IMR-90 (cell line): ENCODE measurements around the gene SEL1L. TPM values are rescaled to one million over a fixed set of nuclear protein-coding genes. Genes with fewer than 3 reads are reported as not detected.

ENCODE experiments used
- ATAC-seq: fragments of 200-7000 bp; cut with Tn5 transposase; 2 replicates; pipeline ENCODE4 v1.9.1; 2020; ENCODE audit warnings: low read depth, mild to moderate bottlenecking, moderate library complexity
- BruUV-seq: library from RNA; stranded (reverse); fragments of 400-500 nt; replicated peaks from 2 replicates; lab custom pipeline; 2021; lab: Mats Ljungman, UMichigan
- CTCF ChIA-PET: fragments of 300-600 bp; formaldehyde crosslinking; extraction: SDS; loops from one replicate; lab custom pipeline; 2021; ENCODE audit warnings: antibody characterized with exemption; lab: Yijun Ruan, JAX
- POLR2A ChIA-PET: fragments of 300-600 bp; sonication (Branson Sonifier 250); formaldehyde crosslinking; loops from one replicate; lab custom pipeline; 2022; ENCODE audit warnings: antibody characterized with exemption; ENCODE audit not compliant: unreplicated experiment; lab: Charles Lee
- DNase-seq: peaks from one replicate; pipeline ENCODE4 v3.0.0; 2013
- H2AFZ ChIP-seq: replicated peaks from 2 replicates; pipeline ENCODE3; 2013; ENCODE audit warnings: low read length, mild to moderate bottlenecking; ENCODE audit not compliant: poor library complexity
- H2AK5ac ChIP-seq: 2 replicates; pipeline ENCODE4 v1.6.1; 2013; ENCODE audit warnings: low read depth, low read length, inconsistent platforms
- H2AK9ac ChIP-seq: replicated peaks from 2 replicates; pipeline ENCODE3; 2013; ENCODE audit warnings: mild to moderate bottlenecking, low read depth, low read length, moderate library complexity; ENCODE audit not compliant: poor library complexity
- H2BK120ac ChIP-seq: 2 replicates; pipeline ENCODE4 v1.6.1; 2013; ENCODE audit warnings: low read depth, low read length, inconsistent platforms
- H2BK15ac ChIP-seq: 3 replicates; pipeline ENCODE4 v1.6.1; 2013; ENCODE audit warnings: low read depth, low read length, inconsistent platforms
- H2BK20ac ChIP-seq: 2 replicates; pipeline ENCODE4 v1.6.1; 2013; ENCODE audit warnings: low read depth, mild to moderate bottlenecking, inconsistent platforms, low read length, moderate library complexity
- H2BK5ac ChIP-seq: 2 replicates; pipeline ENCODE4 v1.6.1; 2013; ENCODE audit warnings: mild to moderate bottlenecking, low read depth, low read length, inconsistent platforms; ENCODE audit not compliant: poor library complexity, severe bottlenecking
- H3K14ac ChIP-seq: replicated peaks from 2 replicates; pipeline ENCODE4 v1.6.1; 2013; ENCODE audit warnings: low read depth, low read length, inconsistent platforms
- H3K18ac ChIP-seq: 2 replicates; pipeline ENCODE4 v1.6.1; 2013; ENCODE audit warnings: low read depth, low read length, control low read depth
- H3K23ac ChIP-seq: 2 replicates; pipeline ENCODE4 v1.6.1; 2013; ENCODE audit warnings: low read depth, low read length, inconsistent platforms
- H3K27ac ChIP-seq: 2 replicates; pipeline ENCODE4 v1.5.1; 2013; ENCODE audit warnings: mild to moderate bottlenecking, control low read depth, low read length; ENCODE audit not compliant: insufficient read depth
- H3K27me3 ChIP-seq: 2 replicates; pipeline ENCODE4 v1.6.1; 2013; ENCODE audit warnings: low read length; ENCODE audit not compliant: control insufficient read depth, insufficient read depth
- H3K36me3 ChIP-seq: 2 replicates; pipeline ENCODE4 v1.6.1; 2013; ENCODE audit warnings: low read length, mixed read lengths; ENCODE audit not compliant: control insufficient read depth, insufficient read depth
- H3K4ac ChIP-seq: 2 replicates; pipeline ENCODE4 v1.6.1; 2013; ENCODE audit warnings: low read depth, low read length, inconsistent platforms
- H3K4me1 ChIP-seq: 2 replicates; pipeline ENCODE4 v1.6.1; 2013; ENCODE audit warnings: low read length, mixed read lengths; ENCODE audit not compliant: control insufficient read depth, insufficient read depth
- H3K4me2 ChIP-seq: 2 replicates; pipeline ENCODE4 v1.6.1; 2013; ENCODE audit warnings: low read depth, mild to moderate bottlenecking, control low read depth, low read length, moderate library complexity
- H3K4me3 ChIP-seq: 2 replicates; pipeline ENCODE4 v1.5.1; 2013; ENCODE audit warnings: low read depth, mild to moderate bottlenecking, control low read depth, low read length, moderate library complexity; ENCODE audit not compliant: insufficient read depth
- H3K56ac ChIP-seq: 2 replicates; pipeline ENCODE4 v1.6.1; 2013; ENCODE audit warnings: low read length, inconsistent platforms; ENCODE audit not compliant: insufficient read depth; ENCODE audit errors: extremely low read depth
- H3K79me1 ChIP-seq, 2 experiments: 2 replicates each; pipeline ENCODE4 v1.6.1; 2013; ENCODE audit warnings: low read length in 2 of 2, inconsistent platforms in 1 of 2, low read depth in 1 of 2
- H3K9ac ChIP-seq: 2 replicates; pipeline ENCODE4 v1.6.1; 2013; ENCODE audit warnings: low read depth, low read length, control low read depth
- H3K9me1 ChIP-seq: 2 replicates; pipeline ENCODE4 v1.6.1; 2013; ENCODE audit warnings: low read length, inconsistent platforms; ENCODE audit not compliant: insufficient read depth
- H3K9me3 ChIP-seq: 2 replicates; pipeline ENCODE4 v1.6.1; 2013; ENCODE audit warnings: low read length; ENCODE audit not compliant: control insufficient read depth, insufficient read depth
- H4K20me1 ChIP-seq: 2 replicates; pipeline ENCODE4 v1.6.1; 2013; ENCODE audit warnings: low read length, inconsistent platforms; ENCODE audit not compliant: insufficient read depth
- H4K5ac ChIP-seq: 2 replicates; pipeline ENCODE4 v1.6.1; 2013; ENCODE audit warnings: mild to moderate bottlenecking, low read depth, low read length, control low read depth
- H4K8ac ChIP-seq, 2 experiments: 2 replicates each; pipeline ENCODE4 v1.6.1; 2013; ENCODE audit warnings: low read depth in 2 of 2, low read length in 2 of 2, control low read depth in 1 of 2, inconsistent platforms in 1 of 2
- H4K91ac ChIP-seq: 2 replicates; pipeline ENCODE4 v1.6.1; 2013; ENCODE audit warnings: low read depth, low read length, inconsistent platforms; ENCODE audit not compliant: insufficient read depth
- BHLHE40 ChIP-seq: fragments of 150-350 bp; IDR thresholded peaks from 2 replicates; pipeline ENCODE4 v1.6.1; 2016; ENCODE audit warnings: mild to moderate bottlenecking, low read depth, low read length
- CEBPB ChIP-seq: IDR thresholded peaks from 2 replicates; pipeline ENCODE4 v1.6.1; 2012; ENCODE audit warnings: low read depth, low read length, improper control_type of control experiment
- FOS ChIP-seq: fragments of 150-350 bp; IDR thresholded peaks from 2 replicates; pipeline ENCODE4 v1.6.1; 2016; ENCODE audit warnings: low read depth, low read length
- MAFK ChIP-seq: IDR thresholded peaks from 2 replicates; pipeline ENCODE4 v1.6.1; 2012; ENCODE audit warnings: low read depth, low read length, improper control_type of control experiment
- MAZ ChIP-seq: IDR thresholded peaks from 2 replicates; pipeline ENCODE4 v1.6.1; 2012; ENCODE audit warnings: low read depth, mild to moderate bottlenecking, low read length, improper control_type of control experiment, moderate library complexity, borderline replicate concordance
- POLR2A ChIP-seq: IDR thresholded peaks from 2 replicates; pipeline ENCODE4 v1.6.1; 2012; ENCODE audit warnings: mild to moderate bottlenecking, low read depth, low read length
- RFX5 ChIP-seq: IDR thresholded peaks from 2 replicates; pipeline ENCODE4 v1.8.0; 2012; ENCODE audit warnings: low read depth, mild to moderate bottlenecking, low read length, moderate library complexity
- SMC3 ChIP-seq: fragments of 150-350 bp; IDR thresholded peaks from 2 replicates; pipeline ENCODE4 v1.6.1; 2016; ENCODE audit warnings: low read depth, mild to moderate bottlenecking, antibody characterized with exemption, low read length, moderate library complexity
- WGBS, 2 experiments: methylation state at CpG; one replicate each; pipeline versions ENCODE4 v1.1.5 to v1.1.7; 2013; ENCODE audit warnings: missing lambda C conversion rate in 2 of 2; ENCODE audit not compliant: insufficient read length in 1 of 2; ENCODE audit errors: extremely low coverage in 2 of 2; 5-methylcytosine and 5-hydroxymethylcytosine counted together
- dilution Hi-C: fragments of 300-500 bp; cut with HindIII; formaldehyde crosslinking; loops from one replicate; pipeline ENCODE4 v1.14.3; 2018; ENCODE audit warnings: low sequenced_read_pairs; ENCODE audit not compliant: unreplicated experiment
- in situ Hi-C: fragments of 300-500 bp; cut with MboI; formaldehyde crosslinking; loops from 3 replicates; pipeline ENCODE4 v1.14.3; 2019; ENCODE audit warnings: low sequenced_read_pairs, inconsistent platforms, mixed read lengths
- intact Hi-C: fragments of 100-400 bp; cut with micrococcal nuclease; formaldehyde crosslinking; loops from 2 replicates; pipeline ENCODE4 v1.10.0; 2022
- polyA plus RNA-seq, 3 experiments: library from polyadenylated mRNA; depleted of rRNA; stranded (reverse); fragments of >200 nt; gene quantifications; 2 replicates each; pipeline ENCODE4 v1.2.3, GENCODE V29; 2012; ENCODE audit warnings: low replicate concordance in 1 of 3
- total RNA-seq: library from RNA; depleted of rRNA; stranded (reverse); fragments of >200 nt; gene quantifications from 2 replicates; pipeline ENCODE4 v1.2.3, GENCODE V29; 2012

Gene SEL1L
- total and polyA plus RNA-seq, 2 of the 4 experiments (the other 2 are of a cell fraction), result 21.0 to 62.4 TPM

- no peak overlapping the region for H3K14ac ChIP-seq
- TF ChIP-seq SMC3 (no peak), MAFK (no peak), BHLHE40 (no peak), RFX5 (no peak), MAZ (no peak), POLR2A (no peak), FOS (no peak), CEBPB (peak; percentile 88)
- BruUV-seq, result no TSS peak
- no peak overlapping the region for H3K4me3 ChIP-seq
- H3K79me1 ChIP-seq, result peaks cover 16 to 17% of the 10 kb centered on the region in 2 experiments; a peak in 3 of 4 replicates
- no peak overlapping the region for H2AFZ ChIP-seq
- H3K9ac ChIP-seq, result no peak overlapping the region
- H3K27ac ChIP-seq, result no peak overlapping the region
- no peaks in the 10 kb centered on the region for H3K27me3 ChIP-seq
- H2BK5ac ChIP-seq, result no peak overlapping the region
- H4K8ac ChIP-seq, result no peak overlapping the region
- H3K4ac ChIP-seq, result 0 out of 2 replicates have a peak overlapping the region, but pooled peaks have one; percentile 32
- no peak overlapping the region for H3K23ac ChIP-seq
- no peak overlapping the region for H2AK9ac ChIP-seq
- no peaks in the 10 kb centered on the region for H3K4me1 ChIP-seq
- dilution Hi-C loops (no loop called here), in situ Hi-C loops (no loop called here), intact Hi-C loops (no loop called here)
- CTCF ChIA-PET, result interaction anchor here (0.9 kb wide), 1 partner anchor 27 kb away, joined by 3 read pairs; no protein-coding TSS in a partner anchor
- H2BK15ac ChIP-seq, result no peak overlapping the region
- no peak overlapping the region for H2AK5ac ChIP-seq
- H2BK20ac ChIP-seq, result no peak overlapping the region
- H3K9me3 ChIP-seq, result no peaks in the 10 kb centered on the region
- ATAC-seq (no peak), DNase-seq (peak; percentile 63)
- H3K4me2 ChIP-seq, result no peak overlapping the region
- H3K56ac ChIP-seq, result no peak overlapping the region
- POLR2A ChIA-PET, result no interaction called here
- H4K5ac ChIP-seq, result no peak overlapping the region
- no peak overlapping the region for H4K91ac ChIP-seq
- H4K20me1 ChIP-seq, result no peaks in the 10 kb centered on the region; the same call in 1 of the 2 replicates
- H3K18ac ChIP-seq, result no peak overlapping the region
- H2BK120ac ChIP-seq, result no peak overlapping the region
- WGBS, 2 experiments, result no CpG with 5 or more reads among the region's 2 CpGs
- H3K36me3 ChIP-seq, result peaks cover 5% of the 10 kb centered on the region
- H3K9me1 ChIP-seq, result no peaks in the 10 kb centered on the region
Observed at GRCh38 chr14:81529391-81529790, 4.3 kb downstream of the SEL1L start.
